Adipocyte (in vitro differentiated cells): ENCODE results near the gene UGT2B17.
"Not testable (repeated sequence)": the region's sequence is repeated elsewhere in the genome, so short reads cannot be mapped to it uniquely, and the experiment has no call there.

Experiments used
- DNase-seq: peaks from one replicate; pipeline ENCODE4 v3.0.0-alpha.2; 2015; ENCODE audit warnings: low read depth
- H3K27me3 ChIP-seq: replicated peaks from 2 replicates; pipeline ENCODE4 v1.7.0; 2013; ENCODE audit warnings: mild to moderate bottlenecking, low read length, moderate library complexity; ENCODE audit not compliant: control insufficient read depth, insufficient read depth
- H3K36me3 ChIP-seq: 2 replicates; pipeline ENCODE4 v1.7.0; 2013; ENCODE audit warnings: low read length, mild to moderate bottlenecking, moderate library complexity; ENCODE audit not compliant: control insufficient read depth, insufficient read depth, severe bottlenecking
- H3K4me1 ChIP-seq: 2 replicates; pipeline ENCODE4 v1.7.0; 2013; ENCODE audit warnings: mild to moderate bottlenecking, low read length, moderate library complexity; ENCODE audit not compliant: control insufficient read depth, insufficient read depth
- H3K4me3 ChIP-seq: 2 replicates; pipeline ENCODE4 v1.7.0; 2013; ENCODE audit warnings: mild to moderate bottlenecking, low read length, moderate library complexity
- H3K9ac ChIP-seq: 2 replicates; pipeline ENCODE4 v1.7.0; 2013; ENCODE audit warnings: mild to moderate bottlenecking, low read length, moderate library complexity
- H3K9me3 ChIP-seq: 2 replicates; pipeline ENCODE4 v1.7.0; 2013; ENCODE audit warnings: mild to moderate bottlenecking, low read length, moderate library complexity; ENCODE audit not compliant: control insufficient read depth

The UGT2B17 gene

DNA sequence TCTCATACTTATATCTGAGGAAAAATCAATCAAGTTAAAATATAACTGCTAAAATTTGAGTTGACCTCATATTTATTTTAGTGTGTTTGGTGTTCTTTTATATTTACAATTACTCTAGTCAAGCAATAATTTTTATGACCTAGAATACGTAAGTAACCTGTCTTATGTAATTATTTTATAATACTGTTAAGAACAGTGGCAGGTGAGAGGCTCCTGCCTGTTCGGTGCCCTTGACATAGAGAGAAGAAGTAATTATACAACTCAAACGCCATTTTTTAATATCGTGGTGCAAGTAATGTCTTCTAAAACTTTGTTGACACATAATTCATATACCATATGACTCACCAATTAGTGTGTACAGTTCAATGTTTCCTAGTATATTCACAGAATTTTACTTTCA lies 7.6 kb downstream of the UGT2B17 start:
- H3K4me3 ChIP-seq, H3K4me1 ChIP-seq, H3K9me3 ChIP-seq, H3K36me3 ChIP-seq, H3K9ac ChIP-seq, DNase-seq, H3K27me3 ChIP-seq: not testable (repeated sequence)

- H3K4me1 ChIP-seq, DNase-seq, H3K36me3 ChIP-seq, H3K9ac ChIP-seq, H3K27me3 ChIP-seq, H3K9me3 ChIP-seq, H3K4me3 ChIP-seq: not testable (repeated sequence)
These were observed 9.8 kb downstream of the UGT2B17 start for GRCh38 chr4:68566364-68566763.

DNA sequence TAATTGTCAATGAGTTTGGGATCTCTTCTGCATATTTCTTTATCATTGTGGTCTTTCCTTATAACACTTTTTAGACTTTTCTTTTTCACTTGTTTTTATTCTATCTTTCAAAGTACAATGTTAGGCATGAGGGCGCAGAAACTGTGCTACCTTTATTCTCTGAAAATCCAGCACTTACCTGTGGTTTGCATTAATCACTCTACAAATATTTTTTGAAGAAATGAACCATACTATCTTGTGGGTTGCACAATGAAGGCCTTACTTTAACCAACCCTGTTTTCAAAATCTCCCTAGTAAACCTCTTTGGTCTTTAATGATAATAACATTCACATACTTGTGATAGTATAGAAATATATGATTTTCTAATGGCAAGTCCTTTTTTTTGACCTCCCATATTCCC lies 11.0 kb downstream of the UGT2B17 start:
- H3K36me3 ChIP-seq, H3K9me3 ChIP-seq, H3K4me3 ChIP-seq, H3K27me3 ChIP-seq, H3K9ac ChIP-seq, H3K4me1 ChIP-seq, DNase-seq: not testable (repeated sequence)

DNA sequence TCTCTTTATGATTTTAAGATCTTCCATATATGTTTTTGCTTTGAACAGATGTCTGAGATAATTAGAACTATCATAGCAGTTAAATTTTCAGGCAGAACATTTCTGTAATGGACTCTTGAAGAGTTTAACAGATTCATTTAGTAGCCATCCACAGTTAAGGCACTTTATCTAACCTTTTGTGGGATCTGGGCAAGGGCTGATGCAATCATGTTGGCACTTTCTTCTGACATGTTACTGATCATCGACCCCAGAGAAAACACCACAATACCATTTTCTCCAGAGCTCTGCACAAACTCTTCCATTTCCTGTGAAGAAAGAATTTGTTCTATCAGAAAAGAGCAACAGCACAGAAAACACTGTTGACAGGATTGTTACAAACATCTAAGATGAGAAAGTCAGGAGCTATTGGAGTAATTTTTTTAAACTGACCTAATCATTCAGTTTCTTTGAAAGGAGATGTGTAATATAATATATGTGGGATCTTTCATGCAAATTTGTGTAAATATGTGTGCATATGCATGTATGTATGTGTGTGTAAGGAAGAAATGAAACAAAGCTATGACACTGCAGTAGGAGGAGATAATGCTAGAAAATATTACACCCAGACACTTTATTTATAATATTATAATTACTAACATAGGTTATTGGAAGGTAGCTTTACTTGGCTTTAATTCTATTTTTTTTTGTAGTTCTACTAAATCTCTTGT lies 15.6 kb downstream of the UGT2B17 start:
- not testable (repeated sequence) for H3K9me3 ChIP-seq, H3K9ac ChIP-seq, H3K4me1 ChIP-seq, DNase-seq, H3K4me3 ChIP-seq, H3K27me3 ChIP-seq, H3K36me3 ChIP-seq

GRCh38 chr4:68553830-68554229 lies 22.3 kb downstream of the UGT2B17 start:
- not testable (repeated sequence) for H3K4me3 ChIP-seq, H3K36me3 ChIP-seq, H3K9ac ChIP-seq, H3K27me3 ChIP-seq, DNase-seq, H3K4me1 ChIP-seq, H3K9me3 ChIP-seq

- H3K27me3 ChIP-seq, H3K9me3 ChIP-seq, H3K9ac ChIP-seq, H3K4me3 ChIP-seq, DNase-seq, H3K4me1 ChIP-seq, H3K36me3 ChIP-seq: not testable (repeated sequence)
These were observed 23.0 kb downstream of the UGT2B17 start for GRCh38 chr4:68552818-68553811.

DNA sequence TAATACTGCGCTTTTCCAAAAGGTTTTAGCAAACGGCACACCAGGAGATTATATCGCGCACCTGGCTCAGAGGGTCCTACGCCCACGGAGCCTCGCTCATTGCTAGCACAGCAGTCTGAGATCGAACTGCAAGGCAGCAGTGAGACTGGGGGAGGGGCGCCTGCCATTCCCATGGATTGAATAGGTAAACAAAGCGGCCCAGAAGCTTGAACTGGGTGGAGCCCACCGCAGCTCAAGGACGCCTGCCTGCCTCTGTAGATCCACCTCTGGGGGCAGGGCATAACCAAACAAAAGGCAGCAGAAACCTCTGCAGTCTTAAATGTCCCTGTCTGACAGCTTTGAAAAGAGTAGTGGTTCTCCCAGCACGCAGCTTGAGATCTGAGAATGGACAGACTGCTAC lies 33.4 kb downstream of the UGT2B17 start:
- H3K4me3 ChIP-seq, H3K4me1 ChIP-seq, H3K27me3 ChIP-seq, H3K9ac ChIP-seq, DNase-seq, H3K9me3 ChIP-seq, H3K36me3 ChIP-seq: not testable (repeated sequence)

GRCh38 chr4:68536375-68536774 lies 39.7 kb downstream of the UGT2B17 start:
- no peak overlapping the region for H3K9ac ChIP-seq
- H3K27me3 ChIP-seq = no peaks in the 10 kb centered on the region
- no peaks in the 10 kb centered on the region for H3K9me3 ChIP-seq
- DNase-seq = no peak
- no peaks in the 10 kb centered on the region for H3K36me3 ChIP-seq
- no peaks in the 10 kb centered on the region for H3K4me1 ChIP-seq
- no peak overlapping the region for H3K4me3 ChIP-seq

DNA sequence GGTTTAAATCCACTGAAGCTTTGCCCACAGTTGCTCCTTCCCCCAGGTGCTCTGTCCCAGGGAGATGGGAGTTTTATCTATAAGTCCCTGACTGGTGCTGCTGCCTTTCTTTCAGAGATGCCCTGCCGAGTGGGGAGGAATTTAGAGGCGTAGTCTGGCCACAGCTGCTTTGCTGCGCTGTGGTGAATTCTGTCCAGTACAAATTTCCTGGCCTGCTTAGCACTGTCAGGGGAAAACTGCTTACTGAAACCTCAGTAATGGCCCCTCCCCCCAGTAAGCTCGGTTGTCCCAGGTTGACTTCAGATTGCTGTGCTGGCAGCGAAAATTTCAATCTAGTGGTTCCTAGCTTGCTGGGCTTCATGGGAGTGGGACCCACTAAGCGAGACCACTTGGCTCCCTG lies 40.1 kb downstream of the UGT2B17 start:
- no peak overlapping the region for H3K4me3 ChIP-seq
- no peaks in the 10 kb centered on the region for H3K4me1 ChIP-seq
- no peaks in the 10 kb centered on the region for H3K9me3 ChIP-seq
- H3K27me3 ChIP-seq = no peaks in the 10 kb centered on the region
- DNase-seq = no peak
- no peaks in the 10 kb centered on the region for H3K36me3 ChIP-seq
- H3K9ac ChIP-seq = no peak overlapping the region

DNA sequence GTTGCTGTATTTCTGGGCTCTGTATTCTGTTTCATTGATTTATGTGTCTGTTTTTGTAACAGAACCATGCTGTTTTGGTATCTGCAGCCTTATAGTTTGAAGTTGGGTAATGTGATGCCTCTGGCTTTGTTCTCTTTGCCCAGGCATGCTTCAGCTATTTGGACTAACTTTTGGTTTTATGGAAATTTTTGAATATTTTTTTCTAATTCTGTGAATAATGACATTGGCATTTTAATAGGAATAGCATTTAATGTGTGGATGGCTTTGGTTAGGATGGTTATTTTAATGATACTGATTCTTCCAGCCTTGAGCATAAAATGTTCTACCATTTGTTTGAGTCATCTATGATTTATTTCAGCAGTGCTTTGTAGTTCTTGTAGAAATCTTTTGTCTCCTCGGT lies 53.9 kb downstream of the UGT2B17 start:
- not testable (repeated sequence) for H3K4me3 ChIP-seq, H3K9me3 ChIP-seq, H3K27me3 ChIP-seq, H3K36me3 ChIP-seq, DNase-seq, H3K4me1 ChIP-seq, H3K9ac ChIP-seq

DNA sequence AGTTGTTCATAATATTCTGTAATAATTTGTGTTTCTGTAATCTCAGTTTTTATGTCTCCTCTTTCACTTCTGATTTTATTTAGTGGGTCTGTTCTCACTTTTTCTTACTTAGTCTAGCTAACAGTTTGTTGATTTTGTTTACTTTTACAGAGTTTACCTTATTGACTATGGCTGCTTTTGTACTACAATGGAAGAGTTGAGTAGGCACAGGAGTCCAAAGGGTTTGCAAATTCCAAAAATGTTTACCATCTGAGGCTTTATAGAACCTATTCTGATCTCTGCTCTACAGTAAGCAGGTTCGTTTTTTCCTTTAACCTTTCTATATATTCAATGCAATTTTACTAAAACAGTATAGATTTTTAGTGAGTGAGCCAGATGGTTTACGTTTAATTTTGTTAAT lies 55.1 kb downstream of the UGT2B17 start:
- H3K36me3 ChIP-seq = no peaks in the 10 kb centered on the region
- no peak overlapping the region for H3K9ac ChIP-seq
- no peaks in the 10 kb centered on the region for H3K4me1 ChIP-seq
- no peaks in the 10 kb centered on the region for H3K9me3 ChIP-seq
- no peak for DNase-seq
- H3K27me3 ChIP-seq = no peaks in the 10 kb centered on the region
- H3K4me3 ChIP-seq = no peak overlapping the region
